Stimulated activated CD8-positive, alpha-beta memory T cell treated with anti-CD3 and anti-CD28 coated beads, Interleukin-7, amount 100 ng/mL, for 4 hours (primary cell): ENCODE measurements around the gene NRAP.

ENCODE experiments used
- DNase-seq, 2 donors: peaks; one replicate each; pipeline ENCODE4 v3.0.0-alpha.2; 2020; ENCODE audit warnings: low read depth in 2 of 2

NRAP gene

GRCh38 chr10:113631684-113632367, 32.0 kb downstream of the NRAP start:
- no peak for DNase-seq

GRCh38 chr10:113630929-113631533, 32.8 kb downstream of the NRAP start:
- no peak for DNase-seq

GRCh38 chr10:113628607-113629153, 35.2 kb downstream of the NRAP start:
- no peak for DNase-seq

- no peak for DNase-seq
Measured at GRCh38 chr10:113627836-113628235, 36.0 kb downstream of the NRAP start.

GRCh38 chr10:113626809-113627355, 37.0 kb downstream of the NRAP start:
- DNase-seq, result no peak

- DNase-seq, result no peak
Measured at GRCh38 chr10:113625461-113626186, 38.2 kb downstream of the NRAP start.

- DNase-seq, result no peak
Measured at GRCh38 chr10:113622831-113623230, 41.0 kb downstream of the NRAP start.

GRCh38 chr10:113621799-113622198, 42.0 kb downstream of the NRAP start:
- no peak for DNase-seq

GRCh38 chr10:113620936-113621335, 42.9 kb downstream of the NRAP start:
- no peak for DNase-seq

- DNase-seq, result no peak
Measured at GRCh38 chr10:113620511-113620910, 43.3 kb downstream of the NRAP start.

- DNase-seq, result no peak
Measured at GRCh38 chr10:113619401-113619800, 44.4 kb downstream of the NRAP start.

- DNase-seq, result no peak
Measured at GRCh38 chr10:113618338-113618737, 45.5 kb downstream of the NRAP start.

- no peak for DNase-seq
Measured at GRCh38 chr10:113617086-113617485, 46.8 kb downstream of the NRAP start.

GRCh38 chr10:113616244-113617074, 47.4 kb downstream of the NRAP start:
- no peak for DNase-seq

GRCh38 chr10:113613977-113614690, 49.7 kb downstream of the NRAP start:
- no peak for DNase-seq

- DNase-seq, result no peak
Measured at GRCh38 chr10:113613427-113613826, 50.4 kb downstream of the NRAP start.

- no peak for DNase-seq
Measured at GRCh38 chr10:113612154-113612553, 51.7 kb downstream of the NRAP start.

- DNase-seq, result no peak
Measured at GRCh38 chr10:113610631-113611601, 52.9 kb downstream of the NRAP start.

- no peak for DNase-seq
Measured at GRCh38 chr10:113609704-113610108, 54.1 kb downstream of the NRAP start.
